K562 (cell line): Measurements from ENCODE around the gene CSRNP3. TPM values are rescaled to one million over a fixed set of nuclear protein-coding genes. Genes with fewer than 3 reads are reported as not detected.

Source experiments
- ARID1B ChIP-seq: fragments of 450-650 bp; IDR thresholded peaks from 2 replicates; pipeline ENCODE4 v1.6.1; 2016; ENCODE audit warnings: antibody characterized with exemption, mild to moderate bottlenecking, inconsistent platforms
- KDM5B ChIP-seq: fragments of 200-600 bp; sonication (generic); IDR thresholded peaks from 2 replicates; pipeline ENCODE4 v1.6.1; 2012; ENCODE audit warnings: low read depth, mild to moderate bottlenecking, moderate library complexity, low read length, control low read depth, inconsistent platforms; ENCODE audit not compliant: insufficient replicate concordance
- MEF2A ChIP-seq: IDR thresholded peaks from 2 replicates; pipeline ENCODE4 v1.6.1; 2011; ENCODE audit warnings: low read depth, mild to moderate bottlenecking, low read length, moderate library complexity; ENCODE audit not compliant: control insufficient read depth
- NEUROD1 ChIP-seq: fragments of 150-350 bp; IDR thresholded peaks from 2 replicates; pipeline ENCODE4 v1.6.1; 2014; ENCODE audit warnings: borderline replicate concordance, low read length, low read depth; ENCODE audit not compliant: partially characterized antibody
- PTBP1 ChIP-seq: fragments of 200-400 bp; formaldehyde crosslinking; IDR thresholded peaks from 2 replicates; pipeline ENCODE4 v1.6.1; 2017; ENCODE audit warnings: low read depth, low read length
- SAP30 ChIP-seq: fragments of 200-600 bp; sonication (generic); IDR thresholded peaks from 2 replicates; pipeline ENCODE4 v1.6.1; 2012; ENCODE audit warnings: borderline replicate concordance, low read depth, mild to moderate bottlenecking, moderate library complexity, low read length, control low read depth, inconsistent platforms; ENCODE audit not compliant: insufficient read depth, poor library complexity, severe bottlenecking
- TCFL5 ChIP-seq: fragments of 250-450 bp; sonication (Bioruptor Pico); conservative IDR thresholded peaks from 2 replicates; pipeline ENCODE4 v1.6.1; 2021; ENCODE audit warnings: mild to moderate bottlenecking, moderate library complexity, matching md5 sums
- ZC3H4 ChIP-seq: sonication (generic); formaldehyde crosslinking; IDR thresholded peaks from 2 replicates; pipeline ENCODE4 v1.9.0; 2021; ENCODE audit warnings: missing genetic modification reagents, borderline replicate concordance
- ZNF140 ChIP-seq: fragments of 250-450 bp; sonication (Bioruptor Pico); IDR thresholded peaks from 2 replicates; pipeline ENCODE4 v1.8.0; 2021; ENCODE audit warnings: moderate library complexity, mild to moderate bottlenecking, inconsistent platforms
- ZNF41 ChIP-seq: fragments of 250-450 bp; sonication (Bioruptor Pico); conservative IDR thresholded peaks from 2 replicates; pipeline ENCODE4 v1.4.0; 2020; ENCODE audit warnings: mild to moderate bottlenecking
- polyA plus RNA-seq, 8 experiments: library from polyadenylated mRNA; depleted of rRNA in 4 of 8; stranded (reverse) in 5 of 8; unstranded in 3 of 8; fragments of >200 nt; fragmentation: Nextera tagmentation in 2 of 8; fragmentation: Illumina TruSeq in 1 of 8; extraction: Ambion mirVana in 2 of 8; extraction: Trizol in 1 of 8; gene quantifications; 2 replicates each; pipeline versions ENCODE4 v1.2.1 to v1.2.3, GENCODE V29; 2011 to 2014; ENCODE audit warnings: inconsistent platforms in 1 of 8, missing spikeins in 1 of 8
- total RNA-seq, 7 experiments: library from RNA; depleted of rRNA in 6 of 7; stranded (reverse); fragments of >200 nt in 6 of 7; fragmentation: Illumina TruSeq in 2 of 7; extraction: Trizol in 2 of 7; gene quantifications; 2 replicates each; pipeline versions ENCODE4 v1.2.1 to v1.2.3, GENCODE V29; 2011 to 2021; ENCODE audit warnings: low replicate concordance in 1 of 7
- TF ChIP-seq, protein P1 (sequence below): fragments of 450-650 bp; conservative IDR thresholded peaks from 2 replicates; pipeline ENCODE4 v1.6.1; 2016; ENCODE audit warnings: missing genetic modification characterization, low read depth, mild to moderate bottlenecking, missing compliant biosample characterization, moderate library complexity
- TF ChIP-seq, protein P2 (sequence below): fragments of 250-450 bp; sonication (Bioruptor Pico); IDR thresholded peaks from 2 replicates; pipeline ENCODE4 v1.5.0; 2021
- TF ChIP-seq, protein P3 (sequence below): sonication (generic); formaldehyde crosslinking; IDR thresholded peaks from 2 replicates; pipeline ENCODE4 v1.8.0; 2022; ENCODE audit warnings: mild to moderate bottlenecking, missing genetic modification reagents
- TF ChIP-seq, protein P4 (sequence below): fragments of 250-450 bp; sonication (Bioruptor Pico); IDR thresholded peaks from 2 replicates; pipeline ENCODE4 v1.8.0; 2022; ENCODE audit warnings: inconsistent platforms
- TF ChIP-seq, protein P5 (sequence below): fragments of 250-450 bp; sonication (Bioruptor Pico); IDR thresholded peaks from 2 replicates; pipeline ENCODE4 v1.4.0; 2020

CSRNP3 gene
- total and polyA plus RNA-seq, 9 of the 15 experiments (the other 6 are each of a cell fraction or from before 2014, with no cell fraction given), result not detected

DNA sequence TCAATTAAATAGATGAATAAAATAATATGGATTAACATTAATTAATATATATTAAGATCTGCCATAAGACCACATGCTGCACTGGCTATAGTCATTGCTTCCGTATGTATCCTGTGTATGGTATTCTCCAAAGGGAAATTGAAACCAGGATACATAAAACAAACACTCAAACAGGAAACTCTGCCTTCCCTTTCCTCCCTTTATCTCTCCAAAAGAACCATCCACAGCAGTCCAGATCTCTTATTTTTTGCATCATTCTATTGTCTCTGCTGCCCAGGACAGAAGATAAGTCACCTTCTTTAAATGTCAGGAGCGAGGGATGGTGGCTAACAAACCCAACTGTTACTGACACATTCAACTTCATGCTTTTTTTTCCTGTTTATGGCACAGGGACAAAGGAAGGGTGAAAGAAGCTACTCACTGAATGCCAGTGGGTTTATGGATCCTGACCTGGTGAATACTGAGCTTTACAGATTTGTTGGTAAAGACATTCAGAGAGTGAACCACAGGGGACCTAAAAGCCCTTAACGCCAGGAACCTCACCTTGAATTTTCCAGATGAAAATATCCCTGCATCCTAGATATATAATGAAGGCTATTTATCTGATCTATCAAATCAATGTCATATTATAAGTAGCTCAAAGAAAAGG is 67.5 kb downstream of the CSRNP3 start (continued):
- TF ChIP-seq, protein P1, sequence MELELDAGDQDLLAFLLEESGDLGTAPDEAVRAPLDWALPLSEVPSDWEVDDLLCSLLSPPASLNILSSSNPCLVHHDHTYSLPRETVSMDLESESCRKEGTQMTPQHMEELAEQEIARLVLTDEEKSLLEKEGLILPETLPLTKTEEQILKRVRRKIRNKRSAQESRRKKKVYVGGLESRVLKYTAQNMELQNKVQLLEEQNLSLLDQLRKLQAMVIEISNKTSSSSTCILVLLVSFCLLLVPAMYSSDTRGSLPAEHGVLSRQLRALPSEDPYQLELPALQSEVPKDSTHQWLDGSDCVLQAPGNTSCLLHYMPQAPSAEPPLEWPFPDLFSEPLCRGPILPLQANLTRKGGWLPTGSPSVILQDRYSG (tag), result no peak
- TF ChIP-seq ZNF41 (CRISPR knock-in tag) (no peak), ARID1B (no peak), SAP30 (no peak), NEUROD1 (no peak), KDM5B (no peak), MEF2A (no peak), PTBP1 (no peak), ZNF140 (CRISPR knock-in tag) (no peak), TCFL5 (CRISPR knock-in tag) (no peak), ZC3H4 (CRISPR knock-in tag) (no peak)
- TF ChIP-seq, protein P2, sequence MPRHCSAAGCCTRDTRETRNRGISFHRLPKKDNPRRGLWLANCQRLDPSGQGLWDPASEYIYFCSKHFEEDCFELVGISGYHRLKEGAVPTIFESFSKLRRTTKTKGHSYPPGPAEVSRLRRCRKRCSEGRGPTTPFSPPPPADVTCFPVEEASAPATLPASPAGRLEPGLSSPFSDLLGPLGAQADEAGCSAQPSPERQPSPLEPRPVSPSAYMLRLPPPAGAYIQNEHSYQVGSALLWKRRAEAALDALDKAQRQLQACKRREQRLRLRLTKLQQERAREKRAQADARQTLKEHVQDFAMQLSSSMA (CRISPR knock-in tag), result no peak
- TF ChIP-seq, protein P3, sequence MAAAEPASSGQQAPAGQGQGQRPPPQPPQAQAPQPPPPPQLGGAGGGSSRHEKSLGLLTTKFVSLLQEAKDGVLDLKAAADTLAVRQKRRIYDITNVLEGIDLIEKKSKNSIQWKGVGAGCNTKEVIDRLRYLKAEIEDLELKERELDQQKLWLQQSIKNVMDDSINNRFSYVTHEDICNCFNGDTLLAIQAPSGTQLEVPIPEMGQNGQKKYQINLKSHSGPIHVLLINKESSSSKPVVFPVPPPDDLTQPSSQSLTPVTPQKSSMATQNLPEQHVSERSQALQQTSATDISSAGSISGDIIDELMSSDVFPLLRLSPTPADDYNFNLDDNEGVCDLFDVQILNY (CRISPR knock-in tag), result no peak
- TF ChIP-seq, protein P4, sequence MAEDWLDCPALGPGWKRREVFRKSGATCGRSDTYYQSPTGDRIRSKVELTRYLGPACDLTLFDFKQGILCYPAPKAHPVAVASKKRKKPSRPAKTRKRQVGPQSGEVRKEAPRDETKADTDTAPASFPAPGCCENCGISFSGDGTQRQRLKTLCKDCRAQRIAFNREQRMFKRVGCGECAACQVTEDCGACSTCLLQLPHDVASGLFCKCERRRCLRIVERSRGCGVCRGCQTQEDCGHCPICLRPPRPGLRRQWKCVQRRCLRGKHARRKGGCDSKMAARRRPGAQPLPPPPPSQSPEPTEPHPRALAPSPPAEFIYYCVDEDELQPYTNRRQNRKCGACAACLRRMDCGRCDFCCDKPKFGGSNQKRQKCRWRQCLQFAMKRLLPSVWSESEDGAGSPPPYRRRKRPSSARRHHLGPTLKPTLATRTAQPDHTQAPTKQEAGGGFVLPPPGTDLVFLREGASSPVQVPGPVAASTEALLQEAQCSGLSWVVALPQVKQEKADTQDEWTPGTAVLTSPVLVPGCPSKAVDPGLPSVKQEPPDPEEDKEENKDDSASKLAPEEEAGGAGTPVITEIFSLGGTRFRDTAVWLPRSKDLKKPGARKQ, result no peak
- TF ChIP-seq, protein P5, sequence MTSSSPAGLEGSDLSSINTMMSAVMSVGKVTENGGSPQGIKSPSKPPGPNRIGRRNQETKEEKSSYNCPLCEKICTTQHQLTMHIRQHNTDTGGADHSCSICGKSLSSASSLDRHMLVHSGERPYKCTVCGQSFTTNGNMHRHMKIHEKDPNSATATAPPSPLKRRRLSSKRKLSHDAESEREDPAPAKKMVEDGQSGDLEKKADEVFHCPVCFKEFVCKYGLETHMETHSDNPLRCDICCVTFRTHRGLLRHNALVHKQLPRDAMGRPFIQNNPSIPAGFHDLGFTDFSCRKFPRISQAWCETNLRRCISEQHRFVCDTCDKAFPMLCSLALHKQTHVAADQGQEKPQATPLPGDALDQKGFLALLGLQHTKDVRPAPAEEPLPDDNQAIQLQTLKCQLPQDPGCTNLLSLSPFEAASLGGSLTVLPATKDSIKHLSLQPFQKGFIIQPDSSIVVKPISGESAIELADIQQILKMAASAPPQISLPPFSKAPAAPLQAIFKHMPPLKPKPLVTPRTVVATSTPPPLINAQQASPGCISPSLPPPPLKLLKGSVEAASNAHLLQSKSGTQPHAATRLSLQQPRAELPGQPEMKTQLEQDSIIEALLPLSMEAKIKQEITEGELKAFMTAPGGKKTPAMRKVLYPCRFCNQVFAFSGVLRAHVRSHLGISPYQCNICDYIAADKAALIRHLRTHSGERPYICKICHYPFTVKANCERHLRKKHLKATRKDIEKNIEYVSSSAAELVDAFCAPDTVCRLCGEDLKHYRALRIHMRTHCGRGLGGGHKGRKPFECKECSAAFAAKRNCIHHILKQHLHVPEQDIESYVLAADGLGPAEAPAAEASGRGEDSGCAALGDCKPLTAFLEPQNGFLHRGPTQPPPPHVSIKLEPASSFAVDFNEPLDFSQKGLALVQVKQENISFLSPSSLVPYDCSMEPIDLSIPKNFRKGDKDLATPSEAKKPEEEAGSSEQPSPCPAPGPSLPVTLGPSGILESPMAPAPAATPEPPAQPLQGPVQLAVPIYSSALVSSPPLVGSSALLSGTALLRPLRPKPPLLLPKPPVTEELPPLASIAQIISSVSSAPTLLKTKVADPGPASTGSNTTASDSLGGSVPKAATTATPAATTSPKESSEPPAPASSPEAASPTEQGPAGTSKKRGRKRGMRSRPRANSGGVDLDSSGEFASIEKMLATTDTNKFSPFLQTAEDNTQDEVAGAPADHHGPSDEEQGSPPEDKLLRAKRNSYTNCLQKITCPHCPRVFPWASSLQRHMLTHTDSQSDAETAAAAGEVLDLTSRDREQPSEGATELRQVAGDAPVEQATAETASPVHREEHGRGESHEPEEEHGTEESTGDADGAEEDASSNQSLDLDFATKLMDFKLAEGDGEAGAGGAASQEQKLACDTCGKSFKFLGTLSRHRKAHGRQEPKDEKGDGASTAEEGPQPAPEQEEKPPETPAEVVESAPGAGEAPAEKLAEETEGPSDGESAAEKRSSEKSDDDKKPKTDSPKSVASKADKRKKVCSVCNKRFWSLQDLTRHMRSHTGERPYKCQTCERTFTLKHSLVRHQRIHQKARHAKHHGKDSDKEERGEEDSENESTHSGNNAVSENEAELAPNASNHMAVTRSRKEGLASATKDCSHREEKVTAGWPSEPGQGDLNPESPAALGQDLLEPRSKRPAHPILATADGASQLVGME (CRISPR knock-in tag), result no peak
